Measurements from ENCODE around the gene TOPBP1.

TOPBP1 gene

GRCh38 chr3:133606342-133606741 is 55.4 kb downstream of the TOPBP1 start:
- DNase-seq: no peak

- no peak for DNase-seq
Observed at GRCh38 chr3:133600572-133601081, 61.1 kb downstream of the TOPBP1 start.

- DNase-seq: no peak
Observed at GRCh38 chr3:133599280-133599679, 62.5 kb downstream of the TOPBP1 start.

GRCh38 chr3:133598405-133598804 is 63.3 kb downstream of the TOPBP1 start:
- DNase-seq: no peak

GRCh38 chr3:133595341-133595740 is 66.4 kb downstream of the TOPBP1 start:
- no peak for DNase-seq

- DNase-seq: no peak
Observed at GRCh38 chr3:133593243-133593642, 68.5 kb downstream of the TOPBP1 start.

- no peak for DNase-seq
Observed at GRCh38 chr3:133592843-133593242, 68.9 kb downstream of the TOPBP1 start.

- peak; percentile 68 for DNase-seq
Observed at GRCh38 chr3:133591271-133591742, 70.4 kb downstream of the TOPBP1 start.

- no peak for DNase-seq
Observed at GRCh38 chr3:133589503-133589902, 72.2 kb downstream of the TOPBP1 start.

- no peak for DNase-seq
Observed at GRCh38 chr3:133588784-133589465, 72.8 kb downstream of the TOPBP1 start.

- no peak for DNase-seq
Observed at GRCh38 chr3:133588035-133588434, 73.7 kb downstream of the TOPBP1 start.

- no peak for DNase-seq
Observed at GRCh38 chr3:133583396-133583795, 78.3 kb downstream of the TOPBP1 start.

- DNase-seq: peak; percentile 60
Observed at GRCh38 chr3:133578548-133579191, 83.1 kb downstream of the TOPBP1 start.

GRCh38 chr3:133576169-133576568 is 85.6 kb downstream of the TOPBP1 start:
- no peak for DNase-seq

GRCh38 chr3:133575086-133575485 is 86.7 kb downstream of the TOPBP1 start:
- no peak for DNase-seq

GRCh38 chr3:133574260-133574881 is 87.4 kb downstream of the TOPBP1 start:
- peak; percentile 64 for DNase-seq

GRCh38 chr3:133573629-133574194 is 88.0 kb downstream of the TOPBP1 start, which contains the start of gene CDV3:
Gene CDV3 (plus strand): TSS chr3:133573686. CDS start chr3:133574045, 359 bp downstream.
- DNase-seq: no peak

GRCh38 chr3:133573054-133573628 is 88.6 kb downstream of the TOPBP1 start:
- DNase-seq: peak; percentile 100

- DNase-seq: peak; percentile 59
Observed at GRCh38 chr3:133572158-133573053, 89.3 kb downstream of the TOPBP1 start.

- DNase-seq: peak; percentile 60
Observed at GRCh38 chr3:133570937-133571320, 90.8 kb downstream of the TOPBP1 start.

- DNase-seq: peak; percentile 91
Observed at GRCh38 chr3:133570139-133570936, 91.4 kb downstream of the TOPBP1 start.

All from fibroblast of skin of right quadriceps (primary cell).